ENCODE data around the gene SGO2.
A peak's percentile ranks its signal among the peaks of the same experiment; 100 is the strongest.
"Not testable (repeated sequence)": the region's sequence is repeated elsewhere in the genome, so short reads cannot be mapped to it uniquely, and the experiment has no call there.

SGO2 gene

DNA sequence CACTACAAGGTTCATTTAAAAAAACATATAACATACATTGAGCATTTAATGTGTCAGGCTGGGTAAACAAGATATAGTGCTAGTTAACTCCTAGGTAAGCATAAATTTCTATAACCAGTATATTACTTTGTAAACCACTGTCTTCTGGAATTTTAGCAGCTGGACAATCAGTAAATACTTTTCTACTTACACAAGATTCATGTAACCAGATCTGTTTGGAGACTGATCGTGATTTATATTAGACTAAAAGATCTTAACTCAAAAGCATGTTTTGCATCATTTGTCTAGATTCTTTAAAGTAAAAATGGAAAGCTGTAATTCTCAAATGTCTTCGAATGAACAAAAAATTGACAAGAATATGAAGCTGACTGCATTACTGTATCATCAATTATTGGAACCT is 941 bp upstream of the SGO2 start:
- DNase-seq (ENCODE audit: low spot score), result no peak

GRCh38 chr2:200525551-200525881 is 491 bp upstream of the SGO2 start:
- no peak for DNase-seq (ENCODE audit: low spot score)

DNA sequence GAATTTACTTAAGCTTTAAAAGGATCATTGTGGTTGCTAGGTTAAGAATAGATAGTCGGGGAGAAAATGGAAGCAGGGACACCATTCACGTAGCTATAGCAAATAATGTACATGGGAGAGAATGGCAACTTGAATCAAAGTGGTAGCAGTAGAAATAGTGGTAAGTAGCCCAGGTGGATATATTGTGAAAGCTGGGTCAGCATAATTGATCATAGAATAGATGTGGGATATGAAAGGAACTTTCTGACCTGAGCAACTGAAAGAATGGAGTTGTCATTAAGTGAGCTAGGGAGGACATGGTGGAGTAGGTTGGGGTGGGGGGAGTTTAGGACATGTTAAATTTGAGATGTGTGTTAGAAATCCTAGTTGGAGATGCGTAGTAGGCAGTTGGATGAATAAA is 2.2 kb downstream of the SGO2 start:
- DNase-seq (ENCODE audit: low spot score), result no peak

DNA sequence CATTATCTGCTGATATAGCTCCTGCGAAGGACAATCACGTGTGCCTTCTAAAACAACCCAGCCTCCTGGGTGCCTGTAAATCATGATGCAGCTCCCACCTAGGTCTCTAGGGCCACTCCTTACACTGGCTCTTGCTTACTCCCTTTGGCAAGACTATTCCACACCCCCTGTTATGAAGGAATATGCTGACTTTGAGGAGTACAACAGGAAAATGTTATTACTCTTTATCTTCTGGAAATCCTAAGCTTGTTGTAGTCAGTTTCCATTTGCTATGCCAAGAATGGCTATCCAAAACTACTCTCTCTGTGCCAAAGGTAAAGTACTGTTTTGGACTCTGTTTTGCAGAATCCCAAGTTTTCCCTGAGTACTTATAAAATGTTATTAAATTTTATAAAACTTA is 7.7 kb downstream of the SGO2 start:
- no peak for DNase-seq (ENCODE audit: low spot score)

DNA sequence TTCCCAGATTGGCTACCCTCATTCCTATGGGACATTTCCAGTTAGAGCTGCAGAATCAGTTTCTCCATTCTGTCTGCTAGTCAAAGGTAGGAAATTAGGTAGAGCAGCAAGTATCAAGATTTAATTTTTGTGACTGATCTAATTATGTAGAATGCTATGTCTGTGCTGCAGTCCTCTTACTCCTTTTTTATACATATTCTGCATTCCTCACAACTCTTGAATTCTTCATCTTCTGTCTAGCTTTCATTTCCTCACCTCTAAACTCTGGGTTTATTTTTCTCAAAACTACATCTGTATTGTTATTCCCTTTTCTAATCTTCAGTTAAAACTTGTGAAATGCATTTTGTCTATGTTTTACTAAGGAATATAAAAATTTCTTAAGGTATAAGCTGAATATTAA is 8.6 kb downstream of the SGO2 start:
- no peak for DNase-seq (ENCODE audit: low spot score)

DNA sequence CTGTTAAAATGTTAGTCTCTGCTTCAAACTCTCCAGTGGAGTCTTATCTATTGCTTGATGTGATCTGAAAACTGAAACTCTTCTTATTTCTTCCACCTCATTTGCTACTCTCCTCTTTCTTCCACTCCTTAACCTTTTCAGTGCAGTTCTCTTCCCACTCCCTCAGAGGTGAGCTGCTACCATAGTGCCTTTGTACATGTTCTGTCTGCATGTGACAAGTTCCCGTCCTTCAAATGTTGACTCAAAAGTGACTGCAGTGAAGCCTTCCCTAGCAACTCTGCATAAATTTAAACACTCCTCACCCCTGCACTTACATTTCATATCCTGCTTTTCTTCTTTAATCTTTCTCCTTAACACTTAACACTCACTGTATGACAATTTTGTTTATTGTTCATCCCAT is 12.1 kb downstream of the SGO2 start:
- no peak for DNase-seq (ENCODE audit: low spot score)

GRCh38 chr2:200540793-200541192 is 14.8 kb downstream of the SGO2 start:
- no peak for DNase-seq (ENCODE audit: low spot score)

DNA sequence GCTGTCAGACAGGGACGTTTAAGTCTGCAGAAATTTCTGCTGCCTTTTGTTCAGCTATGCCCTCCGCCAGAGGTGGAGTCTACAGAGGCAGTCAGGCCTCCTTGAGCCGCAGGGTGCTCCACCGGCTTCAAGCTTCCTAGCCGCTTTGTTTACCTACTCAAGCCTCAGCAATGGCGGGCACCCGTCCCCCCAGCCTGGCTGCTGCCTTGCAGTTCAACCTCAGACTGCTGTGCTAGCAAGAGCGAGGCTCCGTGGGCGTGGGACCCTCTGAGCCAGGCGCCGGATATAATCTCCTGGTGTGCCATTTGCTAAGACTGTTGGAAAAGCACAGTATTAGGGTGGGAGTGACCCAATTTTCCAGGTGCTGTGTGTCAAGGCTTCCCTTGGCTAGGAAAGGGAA is 40.6 kb downstream of the SGO2 start:
- not testable (repeated sequence) for DNase-seq (ENCODE audit: low spot score)

GRCh38 chr2:200567932-200568331 is 41.9 kb downstream of the SGO2 start:
- DNase-seq (ENCODE audit: low spot score), result no peak

DNA sequence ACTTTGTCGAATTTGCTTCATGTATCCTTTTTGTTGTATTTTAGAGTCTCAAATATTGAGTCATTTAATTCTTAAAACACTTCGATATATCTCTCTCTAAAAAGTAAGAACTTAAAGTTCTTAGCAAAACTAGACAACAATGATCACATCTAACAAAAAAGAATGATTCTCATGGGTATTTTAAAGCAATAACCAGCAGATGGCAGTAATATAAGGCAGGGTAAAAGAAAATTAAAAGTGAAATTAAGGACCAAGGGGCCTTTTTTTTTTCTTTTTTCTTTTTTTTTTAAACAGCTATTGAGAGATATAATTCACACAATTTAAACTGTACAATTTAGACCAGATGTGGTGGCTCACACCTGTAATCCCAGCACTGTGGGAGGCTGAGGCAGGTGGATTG is 50.0 kb downstream of the SGO2 start:
- no peak for DNase-seq (ENCODE audit: low spot score)

- DNase-seq (ENCODE audit: low spot score), result no peak
Measured at GRCh38 chr2:200577027-200577426, 51.0 kb downstream of the SGO2 start.

DNA sequence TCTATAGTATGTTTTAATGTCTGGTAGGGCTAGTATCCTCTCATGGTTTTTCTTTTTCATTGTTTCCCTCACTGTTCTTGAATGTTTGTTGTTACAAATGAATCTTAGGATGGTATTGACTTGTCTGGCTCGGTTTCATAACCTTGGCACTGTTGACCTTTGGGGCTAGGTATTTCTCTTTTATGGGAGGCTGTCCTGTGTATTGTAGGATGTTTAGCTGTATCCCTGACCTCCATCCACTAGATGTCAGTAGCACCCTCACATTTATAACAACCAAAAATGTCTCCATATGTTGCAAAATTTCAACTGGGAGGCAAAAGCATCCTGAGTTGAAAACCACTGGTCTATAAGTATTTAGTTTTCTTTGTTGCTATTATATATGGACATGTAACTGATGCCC is 52.8 kb downstream of the SGO2 start:
- peak; percentile 59 for DNase-seq (ENCODE audit: low spot score)

GRCh38 chr2:200584639-200585038 is 58.6 kb downstream of the SGO2 start:
- no peak for DNase-seq (ENCODE audit: low spot score)

GRCh38 chr2:200585340-200585729 is 59.3 kb downstream of the SGO2 start:
- DNase-seq (ENCODE audit: low spot score), result no peak

- peak; percentile 60 for DNase-seq (ENCODE audit: low spot score)
Measured at GRCh38 chr2:200585730-200586643, 60.0 kb downstream of the SGO2 start, which contains the start of gene AOX1. Gene AOX1, plus strand, starts transcription at chr2:200586014. Its CDS starts 95 bp downstream, at chr2:200586109.

- no peak for DNase-seq (ENCODE audit: low spot score)
Measured at GRCh38 chr2:200586644-200586975, 60.6 kb downstream of the SGO2 start.

DNA sequence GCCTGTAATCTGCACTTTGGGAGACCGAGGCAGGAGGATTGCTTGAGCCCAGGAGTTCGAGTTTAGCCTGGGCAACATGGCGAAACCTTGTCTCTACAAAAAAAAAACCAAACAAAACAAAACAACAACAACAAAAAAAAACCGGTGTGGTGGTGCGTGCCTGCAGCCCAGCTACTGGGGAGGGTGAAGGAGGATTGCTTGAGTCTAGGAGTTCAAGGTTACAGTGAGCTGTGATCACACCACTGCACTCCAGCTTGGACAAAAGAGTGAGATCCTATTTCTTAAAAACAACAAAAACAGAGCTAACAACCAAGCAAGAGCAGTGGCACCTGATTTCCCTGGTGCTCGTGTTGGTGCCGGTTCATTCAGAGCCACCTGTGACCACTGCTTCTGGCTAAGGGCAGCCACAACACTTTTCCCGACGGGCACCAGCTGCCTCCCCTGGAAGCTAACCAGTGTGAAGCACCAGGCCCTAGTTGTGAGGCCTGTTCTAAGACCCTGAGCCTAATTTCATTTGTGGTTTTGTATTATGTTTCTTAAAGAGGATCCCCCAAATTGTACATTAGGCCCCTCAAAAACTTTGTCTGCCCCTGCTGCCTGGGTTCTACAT is 61.1 kb downstream of the SGO2 start:
- DNase-seq (ENCODE audit: low spot score), result no peak

- no peak for DNase-seq (ENCODE audit: low spot score)
Measured at GRCh38 chr2:200588076-200588678, 62.2 kb downstream of the SGO2 start.

GRCh38 chr2:200590090-200590489 is 64.1 kb downstream of the SGO2 start:
- no peak for DNase-seq (ENCODE audit: low spot score)

DNA sequence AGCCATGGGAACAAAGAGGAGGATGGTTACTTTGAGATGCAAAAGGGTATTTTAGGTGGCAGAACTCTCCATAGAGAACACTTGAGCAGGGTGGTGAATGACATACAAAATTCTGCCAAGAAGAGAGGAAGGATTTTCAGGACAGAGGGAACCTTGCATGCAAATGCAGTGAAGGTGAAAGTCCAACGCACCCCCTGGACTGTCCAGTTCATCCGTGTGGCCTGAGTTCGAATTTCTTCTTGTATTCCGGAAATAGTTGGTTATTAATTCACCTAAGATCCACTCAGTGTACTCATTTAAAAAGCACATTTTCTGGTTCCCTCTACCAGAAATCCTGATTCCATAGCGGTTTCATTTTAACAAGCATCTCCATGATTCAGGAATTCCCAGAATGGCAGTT is 65.3 kb downstream of the SGO2 start:
- DNase-seq (ENCODE audit: low spot score), result no peak

GRCh38 chr2:200592406-200593075 is 66.5 kb downstream of the SGO2 start:
- no peak for DNase-seq (ENCODE audit: low spot score)

GRCh38 chr2:200593905-200594304 is 67.9 kb downstream of the SGO2 start:
- DNase-seq (ENCODE audit: low spot score), result no peak

- no peak for DNase-seq (ENCODE audit: low spot score)
Measured at GRCh38 chr2:200595913-200596312, 69.9 kb downstream of the SGO2 start.

Measured in kidney tubule cell (primary cell).